ENCODE data around the gene SLC11A1.

DNA sequence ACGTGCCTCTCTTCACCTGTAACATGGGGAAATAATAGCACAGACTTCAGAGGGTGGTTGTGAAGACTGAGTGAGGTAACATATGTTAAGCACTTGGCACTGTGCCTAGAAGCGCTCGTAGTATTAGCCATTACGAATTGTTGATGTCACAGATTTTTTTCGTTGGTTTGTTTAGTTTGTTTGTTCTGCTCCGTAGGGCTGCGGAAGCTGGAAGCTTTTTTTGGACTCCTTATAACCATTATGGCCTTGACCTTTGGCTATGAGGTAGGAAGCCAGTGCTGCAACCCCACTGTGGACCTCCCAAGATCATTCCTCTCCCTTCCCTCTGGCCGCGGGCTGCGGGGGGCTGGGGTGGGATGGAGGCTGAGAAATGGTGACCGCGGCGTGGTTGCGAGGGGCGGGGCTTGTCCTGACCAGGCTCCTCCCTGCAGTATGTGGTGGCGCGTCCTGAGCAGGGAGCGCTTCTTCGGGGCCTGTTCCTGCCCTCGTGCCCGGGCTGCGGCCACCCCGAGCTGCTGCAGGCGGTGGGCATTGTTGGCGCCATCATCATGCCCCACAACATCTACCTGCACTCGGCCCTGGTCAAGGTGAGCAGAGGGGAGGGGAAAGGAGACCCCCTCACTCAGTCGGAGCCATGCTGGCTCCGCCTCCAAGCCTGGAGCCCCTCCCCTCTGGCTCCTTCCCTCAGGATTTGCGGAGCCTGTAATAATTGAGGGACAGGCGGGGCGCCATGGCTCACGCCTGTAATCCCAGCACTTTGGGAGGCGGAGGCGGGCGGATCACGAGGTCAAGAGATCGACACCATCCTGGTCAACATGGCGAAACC lies 5.5 kb downstream of the SLC11A1 start:
- no peak for TF ChIP-seq POLR2A (IDR thresholded peaks at IDR 0.05; ENCODE audit: low read depth, low read length)
- no peak for TF ChIP-seq POLR2AphosphoS5 (IDR thresholded peaks at IDR 0.05; ENCODE audit: low read depth, low read length)
- TF ChIP-seq SPI1 (IDR thresholded peaks at IDR 0.05; ENCODE audit: low read depth, low read length), result no peak

Measured in GM12891 (cell line).